GM20431 (cell line): ENCODE results near the gene CCNYL1.
"Not testable (repeated sequence)": the region's sequence is repeated elsewhere in the genome, so short reads cannot be mapped to it uniquely, and the experiment has no call there.

ENCODE experiments used
- in situ Hi-C: fragments of 300-500 bp; cut with MseI, MboI; formaldehyde crosslinking; loops from one replicate; pipeline ENCODE4 v1.15.0; 2020; ENCODE audit warnings: low sequenced_read_pairs; ENCODE audit not compliant: unreplicated experiment

CCNYL1 gene

DNA sequence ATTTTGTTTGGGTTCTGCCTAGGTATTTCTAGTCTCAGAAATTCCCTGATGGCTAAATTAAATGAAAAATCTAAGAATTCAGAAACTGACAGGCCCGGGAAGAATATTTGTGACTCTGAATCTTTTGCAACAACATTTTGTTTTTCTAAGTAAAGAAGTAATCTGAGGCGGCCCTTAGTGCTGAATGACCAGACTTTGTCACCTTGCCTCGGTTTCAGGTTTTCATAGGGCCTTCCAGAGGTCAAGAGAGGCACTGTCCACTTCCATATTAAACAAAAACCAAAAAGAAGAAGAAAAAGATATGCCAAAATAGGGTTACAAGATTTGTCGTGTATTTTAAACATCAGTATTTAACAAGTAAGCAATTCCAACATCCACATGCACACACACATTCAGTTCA is 16.1 kb upstream of the CCNYL1 start:
- in situ Hi-C loops: no loop called here

DNA sequence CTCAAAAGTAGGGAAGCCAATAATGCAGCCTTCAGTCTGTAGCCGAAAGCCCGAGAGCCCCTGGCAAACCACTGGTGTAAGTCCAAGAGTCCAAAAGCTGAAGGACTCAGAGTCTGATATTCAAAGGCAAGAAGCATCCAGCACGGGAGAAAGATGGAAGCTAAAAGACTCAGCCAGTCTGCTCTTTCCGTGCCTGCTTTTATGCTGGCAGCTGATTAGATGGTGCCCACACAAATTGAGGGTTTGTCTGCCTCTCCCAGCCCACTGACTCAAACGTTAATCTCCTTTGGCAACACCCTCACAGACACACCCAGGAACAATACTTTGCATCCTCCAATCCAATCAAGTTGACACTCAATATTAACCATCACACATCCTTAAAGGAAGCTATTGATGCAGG is 14.5 kb upstream of the CCNYL1 start:
- in situ Hi-C loops: not testable (repeated sequence)

GRCh38 chr2:207697411-207697810 is 14.0 kb upstream of the CCNYL1 start:
- in situ Hi-C loops: no loop called here

DNA sequence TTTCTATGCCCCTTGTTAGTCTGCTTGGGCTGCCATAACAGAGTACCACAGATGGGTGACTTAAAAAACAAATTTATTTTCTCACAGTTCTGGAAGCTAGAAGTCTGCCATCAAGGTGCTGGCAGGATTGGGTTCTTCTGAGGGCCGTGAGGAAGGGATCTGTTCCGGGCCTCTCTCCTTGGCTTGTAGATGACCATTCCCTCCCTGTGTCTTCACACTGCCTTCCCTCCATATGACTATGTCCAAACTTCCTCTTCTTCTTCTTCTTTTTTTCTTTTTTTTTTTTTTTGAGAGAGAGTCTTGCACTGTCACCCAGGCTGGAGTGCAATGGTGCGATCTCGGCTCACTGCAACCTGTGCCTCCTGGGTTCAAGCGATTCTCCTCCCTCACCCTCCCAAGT is 13.1 kb upstream of the CCNYL1 start:
- in situ Hi-C loops: no loop called here

DNA sequence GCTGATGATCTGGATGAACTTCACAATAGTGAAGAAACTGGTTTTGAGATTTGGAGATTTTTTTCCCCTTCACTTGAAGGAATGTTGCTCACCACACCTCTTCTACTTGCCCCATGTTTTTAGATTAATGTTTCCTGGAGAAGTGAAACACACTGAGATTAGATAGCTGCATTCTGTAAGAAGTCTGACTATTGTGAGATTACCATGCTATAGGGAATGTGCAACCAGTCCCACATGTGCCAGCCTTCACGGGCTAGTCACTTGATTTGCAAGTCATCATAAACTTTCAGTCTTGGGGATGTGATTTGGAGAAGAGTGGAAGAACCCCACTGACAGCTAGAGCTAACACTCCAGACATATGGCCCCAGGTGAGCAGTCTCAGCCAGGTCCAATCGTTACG is 7.4 kb upstream of the CCNYL1 start:
- in situ Hi-C loops: no loop called here

- in situ Hi-C loops: no loop called here
Measured at GRCh38 chr2:207704671-207705070, 6.8 kb upstream of the CCNYL1 start.

DNA sequence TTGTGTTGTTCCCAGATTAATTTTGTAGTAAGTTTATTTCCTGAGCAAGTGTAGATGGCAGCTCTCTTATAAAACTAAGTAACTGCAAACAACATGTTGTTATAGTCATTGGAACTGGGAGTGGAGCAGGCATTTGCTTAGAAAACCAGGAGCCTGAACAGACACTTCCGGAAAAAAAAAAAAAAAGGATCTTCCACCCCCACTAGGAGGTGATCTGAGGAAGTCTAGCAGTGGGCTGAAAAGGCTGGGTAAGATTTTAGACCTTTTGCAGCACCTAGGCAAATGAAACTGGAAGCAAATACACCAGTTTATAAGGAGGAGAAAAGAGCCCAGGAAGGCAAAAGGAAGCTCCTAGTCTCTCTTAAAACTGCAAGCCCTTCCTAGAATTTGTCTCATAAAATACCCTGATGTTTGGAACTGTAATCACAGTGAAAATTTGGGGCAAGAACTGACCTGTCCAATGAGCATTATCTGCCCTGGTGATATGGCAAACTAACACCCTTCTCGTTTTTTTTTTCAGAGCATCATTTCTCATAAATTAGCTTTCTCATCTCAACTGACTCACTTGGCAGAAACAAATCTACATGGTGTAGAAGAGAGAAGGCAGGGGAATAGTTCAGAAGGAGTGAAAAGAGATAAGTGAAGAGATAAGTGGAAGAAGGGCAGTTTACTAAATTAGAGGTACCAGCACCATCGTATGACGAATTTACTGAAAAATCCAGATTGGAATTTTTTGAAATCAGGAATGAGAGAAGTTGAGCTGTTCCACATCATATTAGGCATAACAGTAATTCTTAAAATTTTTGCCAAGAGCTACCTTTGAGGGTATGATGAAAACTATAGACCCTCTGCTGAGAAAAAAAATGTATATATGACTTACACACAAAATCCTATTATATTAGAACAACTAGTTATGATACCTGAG is 4.2 kb upstream of the CCNYL1 start:
- in situ Hi-C loops: no loop called here

- in situ Hi-C loops: no loop called here
Measured at GRCh38 chr2:207711750-207712530, 500 bp downstream of the CCNYL1 start.

DNA sequence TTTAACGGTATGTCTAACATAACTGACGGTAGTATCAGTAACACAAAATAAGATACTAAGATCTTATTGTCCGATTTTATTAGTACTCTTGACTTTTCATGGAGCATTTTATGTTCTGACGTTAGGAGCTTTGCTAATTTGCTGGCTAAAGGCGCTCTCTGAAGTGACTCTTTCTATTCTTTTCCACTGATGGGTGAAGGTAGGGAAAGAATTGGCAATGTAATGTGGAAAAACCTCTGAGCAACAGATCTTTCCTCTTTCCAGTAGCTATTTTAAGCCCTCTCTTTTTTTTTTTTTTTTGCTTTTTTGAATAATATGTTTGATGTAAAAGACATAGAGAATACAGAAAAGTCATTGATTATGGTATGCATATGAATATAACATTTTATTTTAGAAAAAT is 4.6 kb downstream of the CCNYL1 start:
- in situ Hi-C loops: no loop called here

DNA sequence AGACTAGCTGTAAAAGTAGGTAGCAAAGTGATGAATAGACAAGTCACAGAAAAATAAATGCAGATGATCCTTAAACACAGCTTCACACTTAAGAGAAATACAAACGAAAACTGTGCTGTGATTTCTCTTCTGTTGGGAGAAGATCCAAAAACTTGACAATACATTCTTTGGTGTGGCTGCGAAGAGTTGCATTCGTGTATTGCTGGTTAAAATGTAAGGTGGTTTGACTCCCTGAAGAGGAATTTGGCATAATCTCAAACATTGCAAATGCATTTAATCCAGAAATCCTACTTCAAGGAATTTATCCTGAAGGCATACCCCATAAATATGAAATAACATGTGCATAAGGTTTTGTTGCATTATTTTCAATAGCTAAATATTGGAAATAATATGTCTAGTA is 7.1 kb downstream of the CCNYL1 start:
- in situ Hi-C loops: no loop called here

DNA sequence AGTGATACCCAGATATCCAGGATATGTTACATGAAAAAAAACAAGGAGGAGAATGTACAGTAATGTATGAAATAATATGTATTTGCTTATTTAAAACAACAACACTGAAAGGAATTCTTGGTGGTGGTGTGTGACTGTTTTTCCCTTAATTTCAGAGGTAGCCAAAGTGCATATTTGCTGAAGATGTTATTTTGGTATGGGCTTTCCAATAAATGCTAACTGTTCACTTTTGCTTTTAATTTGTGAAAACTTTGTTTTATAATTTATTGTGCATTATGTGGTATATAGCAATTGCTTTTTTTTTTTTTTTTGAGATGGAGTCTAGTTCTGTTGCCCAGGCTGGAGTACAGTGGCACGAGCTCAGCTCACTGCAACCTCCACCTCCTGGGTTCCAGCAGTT is 7.6 kb downstream of the CCNYL1 start:
- in situ Hi-C loops: no loop called here

DNA sequence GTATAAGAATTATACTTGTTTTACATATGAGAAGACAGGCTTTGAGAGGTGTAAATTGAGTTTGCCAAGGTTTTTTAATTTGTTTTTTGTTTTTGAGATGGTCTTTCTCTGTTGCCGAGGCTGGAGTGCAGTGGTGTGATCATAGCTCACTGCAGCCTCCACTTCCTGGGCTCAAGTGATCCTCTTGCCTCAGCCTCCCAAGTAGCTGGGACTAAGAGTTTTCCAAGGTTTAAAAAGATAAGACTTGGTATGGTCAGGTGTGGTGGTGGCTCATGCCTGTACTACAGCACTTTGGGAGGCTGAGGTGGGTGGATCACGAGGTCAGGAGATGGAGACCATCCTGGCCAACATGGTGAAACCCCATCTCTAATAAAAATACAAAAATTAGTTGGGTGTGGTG is 8.2 kb downstream of the CCNYL1 start:
- in situ Hi-C loops: not testable (repeated sequence)

GRCh38 chr2:207720517-207721187 is 9.2 kb downstream of the CCNYL1 start:
- in situ Hi-C loops: no loop called here

GRCh38 chr2:207722773-207723424 is 11.5 kb downstream of the CCNYL1 start:
- in situ Hi-C loops: no loop called here

DNA sequence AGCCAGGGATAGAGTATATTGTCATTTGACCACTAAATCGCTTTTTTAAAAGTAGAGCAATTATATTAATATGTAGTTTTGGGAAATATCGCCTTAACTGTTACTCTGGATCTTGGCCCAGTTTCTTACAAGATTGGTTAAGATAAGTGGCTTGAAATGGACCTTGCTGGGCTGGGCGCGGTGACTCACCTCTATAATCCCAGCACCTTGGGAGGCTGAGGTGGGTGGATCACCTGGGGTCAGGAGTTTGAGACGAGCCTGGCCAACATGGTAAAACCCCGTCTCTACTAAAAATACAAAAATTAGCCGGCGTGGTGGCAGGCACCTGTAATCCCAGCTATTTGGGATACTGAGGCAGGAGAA is 12.0 kb downstream of the CCNYL1 start:
- in situ Hi-C loops: not testable (repeated sequence)

DNA sequence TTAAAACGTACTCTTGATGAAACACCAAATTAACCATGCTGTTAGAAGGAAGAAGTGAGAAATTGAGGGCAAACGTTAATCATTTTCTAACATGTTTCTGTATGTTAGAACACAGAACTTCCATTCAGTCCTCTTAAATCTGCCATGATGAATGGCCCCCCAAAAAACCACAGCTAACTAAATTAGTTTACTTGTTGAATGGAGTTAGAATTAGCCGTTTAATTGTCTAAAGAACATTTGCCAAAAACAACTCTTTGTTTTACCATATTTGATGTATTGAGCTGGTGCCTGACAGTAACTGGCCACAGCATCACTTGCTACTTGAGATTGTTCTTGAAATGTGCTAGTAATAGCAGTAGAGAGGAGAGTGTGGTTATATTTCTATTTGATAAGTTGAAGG is 12.7 kb downstream of the CCNYL1 start:
- in situ Hi-C loops: no loop called here

DNA sequence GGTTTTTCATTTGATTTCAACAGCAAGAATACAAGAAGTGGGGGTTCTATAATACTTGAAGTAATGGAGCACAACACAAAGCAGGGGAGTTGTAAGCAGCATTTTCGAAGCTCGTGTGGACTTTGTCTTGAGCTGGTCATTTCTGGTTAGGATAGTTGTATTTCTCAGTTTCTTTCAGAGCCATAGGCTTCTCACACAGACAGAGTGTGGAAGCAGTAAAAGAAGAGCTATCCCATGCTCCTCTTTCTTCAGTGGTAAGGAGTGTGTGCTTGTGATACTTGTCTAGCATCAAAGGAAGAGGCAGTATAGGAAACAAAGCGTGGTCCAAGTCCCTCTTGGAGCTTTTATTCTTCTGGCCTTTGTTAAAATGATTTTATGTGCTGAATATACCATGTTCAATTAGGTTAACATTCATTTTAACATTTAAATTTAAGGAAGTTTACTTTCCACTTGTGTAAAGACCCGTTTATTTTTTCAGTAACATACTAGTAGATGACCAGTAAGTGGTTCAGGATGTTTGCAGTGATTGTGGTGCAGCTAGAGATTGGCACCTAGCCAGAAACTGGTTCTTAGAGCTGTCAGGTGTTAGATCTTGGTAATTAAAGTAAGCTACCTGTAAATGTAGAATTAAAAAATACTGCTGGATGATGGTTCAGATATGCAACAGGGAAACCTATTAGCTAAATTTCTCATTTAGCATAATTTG is 14.6 kb downstream of the CCNYL1 start:
- in situ Hi-C loops: no loop called here

- in situ Hi-C loops: no loop called here
Measured at GRCh38 chr2:207727261-207727660, 15.8 kb downstream of the CCNYL1 start.

GRCh38 chr2:207729465-207729998 is 18.1 kb downstream of the CCNYL1 start:
- in situ Hi-C loops: no loop called here
